ENCODE measurements around the gene MED12.

The MED12 gene

GRCh38 chrX:71118032-71118984 is at the start of gene MED12:
Gene MED12 (plus strand): TSS chrX:71118596. CDS start chrX:71118755, 159 bp downstream.
- in situ Hi-C loops (cut with MboI; ENCODE audit: low sequenced_read_pairs) = no loop called here

- in situ Hi-C loops (cut with MboI; ENCODE audit: low sequenced_read_pairs) = no loop called here
Measured at GRCh38 chrX:71070531-71070930, 47.9 kb upstream of the MED12 start.

- in situ Hi-C loops (cut with MboI; ENCODE audit: low sequenced_read_pairs) = no loop called here
Measured at GRCh38 chrX:71081330-71082123, 36.9 kb upstream of the MED12 start.

- in situ Hi-C loops (cut with MboI; ENCODE audit: low sequenced_read_pairs) = no loop called here
Measured at GRCh38 chrX:71082124-71082647, 36.2 kb upstream of the MED12 start.

GRCh38 chrX:71082822-71083221 is 35.6 kb upstream of the MED12 start:
- in situ Hi-C loops (cut with MboI; ENCODE audit: low sequenced_read_pairs) = no loop called here

GRCh38 chrX:71085900-71086299 is 32.5 kb upstream of the MED12 start:
- in situ Hi-C loops (cut with MboI; ENCODE audit: low sequenced_read_pairs) = no loop called here

GRCh38 chrX:71091263-71091662 is 27.1 kb upstream of the MED12 start:
- in situ Hi-C loops (cut with MboI; ENCODE audit: low sequenced_read_pairs) = no loop called here

GRCh38 chrX:71095033-71095432 is 23.4 kb upstream of the MED12 start:
- in situ Hi-C loops (cut with MboI; ENCODE audit: low sequenced_read_pairs) = no loop called here

- in situ Hi-C loops (cut with MboI; ENCODE audit: low sequenced_read_pairs) = no loop called here
Measured at GRCh38 chrX:71095555-71095980, 22.8 kb upstream of the MED12 start, which contains the start of gene FOXO4. Gene FOXO4 (plus strand): TSS chrX:71095851. CDS start chrX:71096529, 678 bp downstream.

- in situ Hi-C loops (cut with MboI; ENCODE audit: low sequenced_read_pairs) = no loop called here
Measured at GRCh38 chrX:71095981-71096759, 22.2 kb upstream of the MED12 start.

GRCh38 chrX:71096760-71097032 is 21.7 kb upstream of the MED12 start:
- in situ Hi-C loops (cut with MboI; ENCODE audit: low sequenced_read_pairs) = no loop called here

- in situ Hi-C loops (cut with MboI; ENCODE audit: low sequenced_read_pairs) = no loop called here
Measured at GRCh38 chrX:71098302-71098701, 20.1 kb upstream of the MED12 start.

- in situ Hi-C loops (cut with MboI; ENCODE audit: low sequenced_read_pairs) = no loop called here
Measured at GRCh38 chrX:71098951-71099506, 19.4 kb upstream of the MED12 start.

- in situ Hi-C loops (cut with MboI; ENCODE audit: low sequenced_read_pairs) = no loop called here
Measured at GRCh38 chrX:71099736-71100135, 18.7 kb upstream of the MED12 start.

- in situ Hi-C loops (cut with MboI; ENCODE audit: low sequenced_read_pairs) = no loop called here
Measured at GRCh38 chrX:71100581-71101505, 17.6 kb upstream of the MED12 start.

- in situ Hi-C loops (cut with MboI; ENCODE audit: low sequenced_read_pairs) = no loop called here
Measured at GRCh38 chrX:71102292-71102691, 16.1 kb upstream of the MED12 start.

GRCh38 chrX:71103110-71103983 is 15.0 kb upstream of the MED12 start:
- in situ Hi-C loops (cut with MboI; ENCODE audit: low sequenced_read_pairs) = no loop called here

GRCh38 chrX:71105628-71106027 is 12.8 kb upstream of the MED12 start:
- in situ Hi-C loops (cut with MboI; ENCODE audit: low sequenced_read_pairs) = no loop called here

GRCh38 chrX:71106427-71106826 is 12.0 kb upstream of the MED12 start, which contains the start of gene CXorf65:
Gene CXorf65 (minus strand): TSS chrX:71106740. CDS start chrX:71106556, 184 bp downstream.
- in situ Hi-C loops (cut with MboI; ENCODE audit: low sequenced_read_pairs) = no loop called here
